DND-41 (cell line): ENCODE data around the gene ATF2.

Source experiments
- EZH2 ChIP-seq: IDR thresholded peaks from 3 replicates; pipeline ENCODE4 v1.6.1; 2012; ENCODE audit warnings: borderline replicate concordance, low read depth, mild to moderate bottlenecking, moderate library complexity, low read length, inconsistent platforms; ENCODE audit not compliant: severe bottlenecking
- TF ChIP-seq, protein P1 (sequence below): IDR thresholded peaks from 2 replicates; pipeline ENCODE4 v1.5.1; 2012; ENCODE audit warnings: borderline replicate concordance, low read length, moderate library complexity, mild to moderate bottlenecking; ENCODE audit not compliant: poor library complexity, severe bottlenecking; ENCODE audit errors: extremely low read depth

GRCh38 chr2:175151791-175152190, 16.2 kb downstream of the ATF2 start:
- TF ChIP-seq, protein P1, sequence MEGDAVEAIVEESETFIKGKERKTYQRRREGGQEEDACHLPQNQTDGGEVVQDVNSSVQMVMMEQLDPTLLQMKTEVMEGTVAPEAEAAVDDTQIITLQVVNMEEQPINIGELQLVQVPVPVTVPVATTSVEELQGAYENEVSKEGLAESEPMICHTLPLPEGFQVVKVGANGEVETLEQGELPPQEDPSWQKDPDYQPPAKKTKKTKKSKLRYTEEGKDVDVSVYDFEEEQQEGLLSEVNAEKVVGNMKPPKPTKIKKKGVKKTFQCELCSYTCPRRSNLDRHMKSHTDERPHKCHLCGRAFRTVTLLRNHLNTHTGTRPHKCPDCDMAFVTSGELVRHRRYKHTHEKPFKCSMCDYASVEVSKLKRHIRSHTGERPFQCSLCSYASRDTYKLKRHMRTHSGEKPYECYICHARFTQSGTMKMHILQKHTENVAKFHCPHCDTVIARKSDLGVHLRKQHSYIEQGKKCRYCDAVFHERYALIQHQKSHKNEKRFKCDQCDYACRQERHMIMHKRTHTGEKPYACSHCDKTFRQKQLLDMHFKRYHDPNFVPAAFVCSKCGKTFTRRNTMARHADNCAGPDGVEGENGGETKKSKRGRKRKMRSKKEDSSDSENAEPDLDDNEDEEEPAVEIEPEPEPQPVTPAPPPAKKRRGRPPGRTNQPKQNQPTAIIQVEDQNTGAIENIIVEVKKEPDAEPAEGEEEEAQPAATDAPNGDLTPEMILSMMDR = no peak
- no peak for TF ChIP-seq EZH2
